ENCODE data around the gene VEGFB. TPM values are rescaled to one million over a fixed set of nuclear protein-coding genes. Genes with fewer than 3 reads are reported as not detected.

The VEGFB gene
- total and polyA plus RNA-seq, 2 of the 4 experiments (the other 2 are of a cell fraction): 3.0 to 25.1 TPM

GRCh38 chr11:64275841-64276240 is 41.5 kb downstream of the VEGFB start:
- Histone ChIP-seq H3K23ac (ENCODE audit: low read depth, low read length) (no peak overlapping the region), H4K20me1 (ENCODE audit: insufficient read depth, low read length) (no peaks in the 10 kb centered on the region), H3K27me3 (ENCODE audit: control insufficient read depth, insufficient read depth, low read length) (no peaks in the 10 kb centered on the region), H3K79me1 (ENCODE audit: low read depth in 1 of 2, low read length in 2 of 2) (peaks cover 9 to 19% of the 10 kb centered on the region in 2 experiments), H3K18ac (ENCODE audit: low read depth, low read length) (no peak overlapping the region), H3K36me3 (ENCODE audit: control insufficient read depth, insufficient read depth, low read length) (peaks cover 30% of the 10 kb centered on the region), H3K4me1 (ENCODE audit: control insufficient read depth, insufficient read depth, low read length) (peaks cover 4% of the 10 kb centered on the region), H3K4me3 (ENCODE audit: insufficient read depth, low read depth, low read length) (no peak overlapping the region), H3K4me2 (ENCODE audit: low read depth, low read length) (no peak overlapping the region), H2BK15ac (ENCODE audit: low read depth, low read length) (no peak overlapping the region), H2AK5ac (ENCODE audit: low read depth, low read length) (no peak overlapping the region), H2BK120ac (ENCODE audit: low read depth, low read length) (no peak overlapping the region), H2AK9ac (replicated peaks; ENCODE audit: low read depth, low read length, poor library complexity) (no peak overlapping the region), H3K4ac (ENCODE audit: low read depth, low read length) (no peak overlapping the region), H3K9ac (ENCODE audit: low read depth, low read length) (no peak overlapping the region), H2BK5ac (ENCODE audit: low read depth, low read length, poor library complexity, severe bottlenecking) (no peak overlapping the region), H3K56ac (ENCODE audit: extremely low read depth, insufficient read depth, low read length) (no peak overlapping the region), H4K8ac (ENCODE audit: low read depth in 2 of 2, low read length in 2 of 2) (no peak overlapping the region), H2BK20ac (ENCODE audit: low read depth, low read length) (no peak overlapping the region), H4K91ac (ENCODE audit: insufficient read depth, low read depth, low read length) (no peak overlapping the region), H3K14ac (replicated peaks; ENCODE audit: low read depth, low read length) (no peak overlapping the region), H4K5ac (ENCODE audit: low read depth, low read length) (no peak overlapping the region), H3K9me1 (ENCODE audit: insufficient read depth, low read length) (peaks cover 5% of the 10 kb centered on the region; the same call in 1 of the 2 replicates), H3K27ac (ENCODE audit: insufficient read depth, low read length) (no peak overlapping the region), H3K9me3 (ENCODE audit: control insufficient read depth, insufficient read depth, low read length) (no peaks in the 10 kb centered on the region), H2AFZ (replicated peaks; ENCODE audit: low read length, poor library complexity) (no peak overlapping the region)
- DNase-seq (no peak), ATAC-seq (ENCODE audit: low read depth) (no peak)
- no CpG with 5 or more reads among the region's 2 CpGs for WGBS, 2 experiments (ENCODE audit: extremely low coverage in 2 of 2, insufficient read length in 1 of 2)
- dilution Hi-C loops (cut with HindIII; ENCODE audit: low sequenced_read_pairs, unreplicated experiment) (no loop called here), intact Hi-C loops (cut with micrococcal nuclease) (no loop called here), in situ Hi-C loops (cut with MboI; ENCODE audit: low sequenced_read_pairs) (no loop called here)
- TF ChIP-seq SMC3 (IDR thresholded peaks at IDR 0.05; ENCODE audit: low read depth, low read length) (no peak), FOS (IDR thresholded peaks at IDR 0.05; ENCODE audit: low read depth, low read length) (no peak), POLR2A (IDR thresholded peaks at IDR 0.05; ENCODE audit: low read depth, low read length) (no peak), ELK1 (IDR thresholded peaks at IDR 0.05; ENCODE audit: borderline replicate concordance, low read depth, low read length) (no peak), CEBPB (IDR thresholded peaks at IDR 0.05; ENCODE audit: low read depth, low read length) (no peak), CTCF (conservative IDR thresholded peaks at IDR 0.05; ENCODE audit: low read depth, low read length) (no peak), RAD21 (IDR thresholded peaks at IDR 0.05; ENCODE audit: low read length) (no peak), MAFK (IDR thresholded peaks at IDR 0.05; ENCODE audit: low read depth, low read length) (no peak), CHD1 (IDR thresholded peaks at IDR 0.05; ENCODE audit: low read depth, low read length) (no peak), USF2 (IDR thresholded peaks at IDR 0.05; ENCODE audit: low read depth, low read length) (no peak), MAZ (IDR thresholded peaks at IDR 0.05; ENCODE audit: borderline replicate concordance, low read depth, low read length) (no peak), NFE2L2 (IDR thresholded peaks at IDR 0.05; ENCODE audit: low read depth, low read length) (no peak), BHLHE40 (IDR thresholded peaks at IDR 0.05; ENCODE audit: low read depth, low read length) (no peak), RCOR1 (IDR thresholded peaks at IDR 0.05; ENCODE audit: insufficient replicate concordance, low read length) (no peak), RFX5 (IDR thresholded peaks at IDR 0.05; ENCODE audit: low read depth, low read length) (no peak), MXI1 (IDR thresholded peaks at IDR 0.05; ENCODE audit: borderline replicate concordance, low read depth, low read length) (no peak)
- ChIA-PET CTCF (interaction anchor here (1.0 to 1.3 kb wide), 2 partner anchors 71 to 79 kb away, joined by 3 to 4 read pairs; no protein-coding TSS in a partner anchor), POLR2A (ENCODE audit: unreplicated experiment) (no interaction called here)
- BruUV-seq (replicated peaks): no TSS peak
